ENCODE data around the gene PPP1R1C. TPM values are rescaled to one million over a fixed set of nuclear protein-coding genes. Genes with fewer than 3 reads are reported as not detected.

Gene PPP1R1C
- total RNA-seq, 1 experiment from 2014 or later, result 4.0 TPM

DNA sequence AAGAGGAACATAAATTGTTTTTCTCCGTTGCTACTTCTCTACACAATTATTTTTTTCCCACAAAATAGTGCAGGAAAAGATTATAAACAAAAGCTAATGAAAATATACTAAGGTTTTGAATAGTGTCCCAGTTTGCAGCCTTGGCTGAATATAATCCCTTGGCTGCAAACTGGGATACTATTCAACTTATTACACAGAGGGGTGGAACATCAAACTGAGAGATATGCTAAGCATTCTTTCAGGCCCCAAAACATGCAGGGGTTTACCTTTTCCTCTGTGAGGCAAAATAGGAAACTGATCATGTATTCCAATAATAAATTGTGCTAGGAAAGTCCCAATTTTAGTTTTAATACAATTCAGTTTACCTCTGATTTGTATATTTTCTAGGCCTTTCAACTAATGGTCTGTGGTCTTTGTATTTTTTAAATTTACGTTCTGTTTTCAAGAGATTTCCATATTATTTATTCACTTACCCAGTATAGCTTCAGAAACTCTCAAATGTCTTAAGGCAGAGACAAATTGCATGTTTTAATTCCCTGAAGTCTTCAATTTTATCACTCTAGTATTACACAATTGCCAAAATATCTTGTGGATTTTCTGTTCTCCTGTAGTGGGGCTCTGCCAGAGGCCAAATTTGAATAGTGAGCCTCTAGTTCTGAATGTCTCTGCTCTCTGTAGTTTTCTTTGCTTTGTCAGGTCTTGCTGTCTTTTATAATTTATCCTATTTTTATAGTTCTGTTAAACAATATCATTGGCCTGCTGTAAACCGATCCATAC, 63.9 kb downstream of the PPP1R1C start:
- Histone ChIP-seq H3K9ac (ENCODE audit: extremely low read depth, insufficient read length, low read length) (no peak overlapping the region), H4K8ac (replicated peaks; ENCODE audit: insufficient read length, low read depth, low read length) (no peak overlapping the region), H3K14ac (ENCODE audit: insufficient read depth, low read length) (no peak overlapping the region), H3K4ac (ENCODE audit: low read depth, low read length) (no peak overlapping the region), H2BK120ac (ENCODE audit: low read depth, low read length, poor library complexity, severe bottlenecking) (no peak overlapping the region), H3K27me3 (ENCODE audit: insufficient read depth, low read length) (no peaks in the 10 kb centered on the region), H2BK20ac (ENCODE audit: low read depth, low read length, poor library complexity, severe bottlenecking) (no peak overlapping the region), H2BK5ac (ENCODE audit: insufficient read length, low read length) (no peak overlapping the region), H3K4me2 (ENCODE audit: insufficient read depth, insufficient read length, low read length) (no peak overlapping the region), H3K4me1 (ENCODE audit: insufficient read depth, low read length) (no peaks in the 10 kb centered on the region), H3K79me2 (ENCODE audit: insufficient read depth, low read length) (no peaks in the 10 kb centered on the region), H4K91ac (ENCODE audit: insufficient read length, low read depth, low read length) (no peak overlapping the region), H2BK12ac (ENCODE audit: insufficient read length, low read depth, low read length) (no peak overlapping the region), H2AK5ac (ENCODE audit: insufficient read length, low read length) (no peak overlapping the region), H3K79me1 (ENCODE audit: insufficient read depth, low read depth, low read length, poor library complexity, severe bottlenecking) (no peaks in the 10 kb centered on the region), H3K23me2 (ENCODE audit: insufficient read length, low read depth, low read length, poor library complexity, severe bottlenecking) (no peaks in the 10 kb centered on the region), H4K5ac (ENCODE audit: insufficient read length, low read depth, low read length) (no peak overlapping the region), H4K20me1 (ENCODE audit: control insufficient read depth, insufficient read depth, insufficient read length) (no peaks in the 10 kb centered on the region), H3K56ac (ENCODE audit: insufficient read length, low read depth, low read length) (no peak overlapping the region), H3K18ac (ENCODE audit: insufficient read length, low read depth, low read length) (no peak overlapping the region), H3K9me3 (ENCODE audit: control insufficient read depth, low read depth, low read length) (no peaks in the 10 kb centered on the region), H3K27ac (ENCODE audit: insufficient read length, low read depth, low read length) (no peak overlapping the region), H2BK15ac (ENCODE audit: low read depth, low read length) (no peak overlapping the region), H3T11ph (ENCODE audit: low read length) (no peak overlapping the region), H2AFZ (ENCODE audit: low read length) (no peak overlapping the region), H3K23ac (ENCODE audit: insufficient read length, low read depth, low read length) (no peak overlapping the region)
- WGBS (ENCODE audit: extremely low coverage, insufficient read length, low lambda C conversion rate), result no CpG with 5 or more reads among the region's 3 CpGs
- Mint-ChIP-seq H3K27ac (no peak overlapping the region), H3K36me3 (ENCODE audit: insufficient read depth in 1 of 3, low read depth in 3 of 3) (no peaks in the 10 kb centered on the region), H3K9me3 (no peaks in the 10 kb centered on the region), H3K4me1 (peaks cover 5 to 9% of the 10 kb centered on the region in 2 experiments), H3K4me3 (no peak overlapping the region), H3K27me3 (ENCODE audit: low read depth) (no peaks in the 10 kb centered on the region)
- no peak for DNase-seq
- TF ChIP-seq, protein P1, sequence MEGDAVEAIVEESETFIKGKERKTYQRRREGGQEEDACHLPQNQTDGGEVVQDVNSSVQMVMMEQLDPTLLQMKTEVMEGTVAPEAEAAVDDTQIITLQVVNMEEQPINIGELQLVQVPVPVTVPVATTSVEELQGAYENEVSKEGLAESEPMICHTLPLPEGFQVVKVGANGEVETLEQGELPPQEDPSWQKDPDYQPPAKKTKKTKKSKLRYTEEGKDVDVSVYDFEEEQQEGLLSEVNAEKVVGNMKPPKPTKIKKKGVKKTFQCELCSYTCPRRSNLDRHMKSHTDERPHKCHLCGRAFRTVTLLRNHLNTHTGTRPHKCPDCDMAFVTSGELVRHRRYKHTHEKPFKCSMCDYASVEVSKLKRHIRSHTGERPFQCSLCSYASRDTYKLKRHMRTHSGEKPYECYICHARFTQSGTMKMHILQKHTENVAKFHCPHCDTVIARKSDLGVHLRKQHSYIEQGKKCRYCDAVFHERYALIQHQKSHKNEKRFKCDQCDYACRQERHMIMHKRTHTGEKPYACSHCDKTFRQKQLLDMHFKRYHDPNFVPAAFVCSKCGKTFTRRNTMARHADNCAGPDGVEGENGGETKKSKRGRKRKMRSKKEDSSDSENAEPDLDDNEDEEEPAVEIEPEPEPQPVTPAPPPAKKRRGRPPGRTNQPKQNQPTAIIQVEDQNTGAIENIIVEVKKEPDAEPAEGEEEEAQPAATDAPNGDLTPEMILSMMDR (conservative IDR thresholded peaks at IDR 0.05), result no peak
